Measurements from ENCODE around the gene GPC4.

GPC4 gene

GRCh38 chrX:133434197-133434820, 19.0 kb upstream of the GPC4 start:
- no peak for TF ChIP-seq CTCF (IDR thresholded peaks at IDR 0.05; ENCODE audit: control insufficient read depth, extremely low read depth, insufficient read depth)
- no peak overlapping the region for H3K4me3 ChIP-seq (ENCODE audit: low read depth, low read length)
- DNase-seq (ENCODE audit: low read depth), result no peak

- TF ChIP-seq CTCF (IDR thresholded peaks at IDR 0.05; ENCODE audit: control insufficient read depth, extremely low read depth, insufficient read depth), result no peak
- no peak overlapping the region for H3K4me3 ChIP-seq (ENCODE audit: low read depth, low read length)
Observed at GRCh38 chrX:133419911-133420310, 4.6 kb upstream of the GPC4 start.

GRCh38 chrX:133418588-133418987, 3.3 kb upstream of the GPC4 start:
- DNase-seq (ENCODE audit: low read depth), result no peak
- no peak overlapping the region for H3K4me3 ChIP-seq (ENCODE audit: low read depth, low read length)
- TF ChIP-seq CTCF (IDR thresholded peaks at IDR 0.05; ENCODE audit: control insufficient read depth, extremely low read depth, insufficient read depth), result no peak

More at GRCh38 chrX:133419911-133420310, 4.6 kb upstream of the GPC4 start:
- no peak for DNase-seq (ENCODE audit: low read depth)

- no peak for DNase-seq (ENCODE audit: low read depth)
- H3K4me3 ChIP-seq (ENCODE audit: low read depth, low read length), result no peak overlapping the region
- TF ChIP-seq CTCF (IDR thresholded peaks at IDR 0.05; ENCODE audit: control insufficient read depth, extremely low read depth, insufficient read depth), result no peak
Observed at GRCh38 chrX:133417364-133417763, 2.1 kb upstream of the GPC4 start.

- TF ChIP-seq CTCF (IDR thresholded peaks at IDR 0.05; ENCODE audit: control insufficient read depth, extremely low read depth, insufficient read depth), result no peak
- DNase-seq (ENCODE audit: low read depth), result no peak
- H3K4me3 ChIP-seq (ENCODE audit: low read depth, low read length), result peak overlapping the region; percentile 56
Observed at GRCh38 chrX:133414406-133415275, 648 bp downstream of the GPC4 start.

GRCh38 chrX:133413218-133413925, 1.9 kb downstream of the GPC4 start:
- no peak for TF ChIP-seq CTCF (IDR thresholded peaks at IDR 0.05; ENCODE audit: control insufficient read depth, extremely low read depth, insufficient read depth)
- no peak for DNase-seq (ENCODE audit: low read depth)
- H3K4me3 ChIP-seq (ENCODE audit: low read depth, low read length), result no peak overlapping the region
